HG03575 (cell line): ENCODE data around the gene TCF7L2.
"Not testable (repeated sequence)": the region's sequence is repeated elsewhere in the genome, so short reads cannot be mapped to it uniquely, and the experiment has no call there.

Experiments
- ATAC-seq: cut with Tn5 transposase; IDR thresholded peaks from one replicate; pipeline ENCODE4 v1.9.1; 2021; ENCODE audit not compliant: unreplicated experiment, insufficient number of reproducible peaks, low FRiP score; ENCODE audit errors: extremely low read depth

The TCF7L2 gene

DNA sequence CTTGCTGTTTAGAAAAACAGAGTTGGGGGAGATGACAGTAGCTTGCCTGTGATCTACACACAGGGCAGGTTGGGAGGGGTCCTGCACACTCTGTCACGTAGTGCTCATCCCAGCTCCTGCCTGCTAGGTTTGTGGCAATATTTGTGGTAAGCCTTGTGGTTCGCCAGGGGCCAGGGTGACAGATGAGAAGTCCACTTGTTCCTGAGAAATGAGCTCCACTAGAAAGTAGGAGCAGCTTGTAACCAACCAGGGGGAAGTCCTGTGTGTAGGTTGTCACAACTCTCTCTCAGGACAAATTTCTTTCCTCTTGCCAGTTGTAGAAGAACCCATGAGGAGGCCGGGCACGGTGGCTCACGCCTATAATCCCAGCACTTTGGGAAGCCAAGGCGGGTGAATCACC lies 147.0 kb downstream of the TCF7L2 start:
- no peak for ATAC-seq

GRCh38 chr10:113099431-113100183 lies 149.6 kb downstream of the TCF7L2 start:
- ATAC-seq = no peak

DNA sequence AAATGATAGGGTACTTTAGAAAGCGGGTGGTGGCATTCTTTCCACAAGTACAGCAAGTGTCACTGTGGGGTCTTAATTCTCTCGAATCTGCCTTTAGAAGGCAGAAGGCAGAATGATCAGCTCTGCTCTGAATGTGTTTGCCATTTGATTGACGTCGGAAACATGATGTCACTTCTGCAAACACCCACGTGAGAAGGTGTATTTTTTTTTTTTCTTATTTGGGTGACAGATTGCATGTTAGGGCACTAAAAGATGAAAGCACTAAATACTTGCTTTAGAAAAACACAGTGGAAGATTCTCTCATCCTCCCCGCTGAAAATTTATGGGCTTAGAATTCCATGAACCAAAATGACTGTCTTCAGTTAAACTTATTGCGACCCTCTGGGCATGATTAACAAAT lies 150.2 kb downstream of the TCF7L2 start:
- ATAC-seq = no peak

DNA sequence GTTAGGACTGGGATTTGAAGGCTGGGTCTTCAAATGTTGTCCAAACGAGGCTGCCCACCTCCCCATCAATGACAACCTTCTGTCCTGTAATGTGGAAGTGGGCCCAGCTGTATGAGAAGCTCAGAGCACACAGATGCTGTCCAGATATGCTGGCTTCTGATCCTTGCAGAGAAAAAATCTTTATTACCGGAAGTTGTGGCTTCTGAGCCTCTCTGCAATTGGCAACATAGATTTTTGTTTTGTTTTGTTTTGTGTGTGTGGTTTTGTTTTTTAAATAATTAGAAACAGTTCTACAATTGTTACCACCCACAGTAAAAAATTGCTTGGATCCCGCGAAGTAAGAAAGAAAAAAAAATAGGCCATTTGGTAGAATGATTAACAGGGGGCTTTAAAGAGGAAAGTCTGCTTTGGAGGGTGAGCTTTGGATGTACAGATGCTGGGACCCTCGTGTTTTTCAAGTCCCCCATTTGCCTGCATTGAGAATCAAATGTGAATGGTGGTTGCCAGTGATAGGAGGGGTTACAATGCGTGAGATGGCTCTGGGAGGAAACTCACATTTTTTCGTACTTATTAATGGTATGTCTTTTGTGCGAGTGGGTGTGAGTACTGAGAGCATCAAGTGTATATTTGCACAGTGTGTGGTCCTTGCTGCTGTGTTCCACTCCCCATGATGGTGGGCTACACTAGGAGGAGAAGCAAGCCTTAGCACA lies 153.2 kb downstream of the TCF7L2 start:
- no peak for ATAC-seq

- ATAC-seq = no peak
Measured at GRCh38 chr10:113104047-113104446, 154.0 kb downstream of the TCF7L2 start.

DNA sequence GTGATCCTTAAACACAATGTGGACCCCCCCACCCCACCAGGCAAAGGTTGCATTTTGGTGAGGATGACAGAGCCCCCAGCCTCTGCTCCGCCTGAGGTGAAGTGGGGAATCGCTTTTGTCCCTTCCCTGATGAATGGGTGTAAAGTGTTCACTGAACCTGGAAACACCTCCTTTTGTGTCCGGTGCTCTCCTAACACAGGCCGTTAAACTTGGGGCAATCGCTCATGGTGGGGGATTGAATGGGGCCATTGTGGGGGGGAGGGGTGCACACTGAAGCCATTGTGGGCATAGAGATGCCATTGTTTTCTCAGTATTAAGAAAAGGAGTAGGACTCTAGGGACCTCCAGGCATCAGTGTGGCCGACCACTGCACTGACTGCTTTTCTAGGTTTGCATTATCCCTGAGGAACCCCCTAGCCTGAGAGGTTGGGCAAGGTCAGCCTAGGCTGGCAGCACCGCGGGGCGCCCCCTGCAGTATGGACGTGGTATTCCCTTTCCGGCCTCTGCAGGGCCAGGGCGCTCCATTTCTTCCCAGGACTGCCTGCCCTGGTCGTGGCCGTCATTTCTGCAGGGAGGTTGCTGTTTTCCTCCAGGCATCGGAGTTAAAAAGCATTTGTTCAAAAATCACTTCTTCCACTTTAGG lies 158.3 kb downstream of the TCF7L2 start:
- no peak for ATAC-seq

- ATAC-seq = no peak
Measured at GRCh38 chr10:113108948-113109347, 158.9 kb downstream of the TCF7L2 start.

- not testable (repeated sequence) for ATAC-seq
Measured at GRCh38 chr10:113109482-113109881, 159.4 kb downstream of the TCF7L2 start.

DNA sequence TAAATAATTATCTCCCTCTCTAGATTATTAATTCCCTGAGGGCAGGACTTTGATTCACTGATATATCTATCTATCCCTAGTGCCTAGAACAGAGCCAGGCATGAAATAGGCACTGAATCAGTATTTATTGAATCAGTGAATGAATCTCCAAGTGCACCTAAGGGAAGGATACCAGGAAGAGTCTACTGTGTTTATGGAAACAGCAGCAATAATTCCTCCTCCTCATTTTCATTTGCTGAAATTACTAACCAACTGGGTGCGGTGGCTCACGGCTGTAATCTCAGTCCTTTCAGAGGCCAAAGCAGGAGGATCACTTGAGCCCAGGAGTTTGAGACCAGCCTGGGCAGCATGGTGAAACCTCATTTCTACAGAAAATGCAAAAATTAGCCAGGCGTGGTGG lies 161.2 kb downstream of the TCF7L2 start:
- no peak for ATAC-seq

GRCh38 chr10:113111900-113112853 lies 162.1 kb downstream of the TCF7L2 start:
- ATAC-seq = no peak

GRCh38 chr10:113113241-113113640 lies 163.2 kb downstream of the TCF7L2 start:
- ATAC-seq = no peak

- no peak for ATAC-seq
Measured at GRCh38 chr10:113113918-113114317, 163.9 kb downstream of the TCF7L2 start.

GRCh38 chr10:113115556-113115955 lies 165.5 kb downstream of the TCF7L2 start:
- ATAC-seq = no peak

DNA sequence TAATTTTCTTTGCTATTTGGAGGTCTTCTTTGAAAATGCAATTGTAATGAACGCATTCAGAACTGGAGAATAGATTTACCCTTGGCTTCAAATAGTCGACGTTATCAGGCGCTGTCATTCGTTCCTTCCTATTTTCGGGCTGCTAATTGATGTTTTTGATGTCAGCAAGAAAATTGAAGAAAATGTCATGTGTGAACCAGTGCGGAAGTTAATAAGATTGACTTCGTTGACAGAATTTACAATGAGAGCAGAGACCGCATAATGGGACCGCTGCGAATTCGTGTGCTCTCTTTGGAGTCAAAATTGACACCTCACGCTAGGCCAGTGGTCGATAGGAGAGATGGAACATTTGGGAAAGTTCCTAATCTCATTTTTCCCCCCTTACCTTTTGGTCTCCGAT lies 168.8 kb downstream of the TCF7L2 start:
- no peak for ATAC-seq

DNA sequence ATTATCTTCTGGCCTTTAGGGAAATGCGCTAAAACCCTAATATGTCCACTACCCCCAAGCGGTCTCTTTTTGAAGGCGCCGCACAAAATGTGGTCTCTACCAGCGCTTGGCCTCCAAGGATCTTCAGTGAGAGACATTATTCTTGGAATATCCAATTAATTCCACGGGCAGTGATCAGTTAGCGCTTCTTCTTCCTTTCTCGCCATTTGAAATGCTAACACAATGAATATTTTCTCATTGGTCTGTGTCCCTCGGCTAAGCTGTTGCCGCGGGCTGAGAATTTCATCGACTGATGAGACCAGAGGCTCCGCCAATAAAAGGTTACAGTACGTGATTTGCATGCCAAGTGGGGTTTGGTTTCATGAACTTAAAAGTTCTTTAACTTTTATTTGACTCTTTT lies 169.8 kb downstream of the TCF7L2 start:
- no peak for ATAC-seq

DNA sequence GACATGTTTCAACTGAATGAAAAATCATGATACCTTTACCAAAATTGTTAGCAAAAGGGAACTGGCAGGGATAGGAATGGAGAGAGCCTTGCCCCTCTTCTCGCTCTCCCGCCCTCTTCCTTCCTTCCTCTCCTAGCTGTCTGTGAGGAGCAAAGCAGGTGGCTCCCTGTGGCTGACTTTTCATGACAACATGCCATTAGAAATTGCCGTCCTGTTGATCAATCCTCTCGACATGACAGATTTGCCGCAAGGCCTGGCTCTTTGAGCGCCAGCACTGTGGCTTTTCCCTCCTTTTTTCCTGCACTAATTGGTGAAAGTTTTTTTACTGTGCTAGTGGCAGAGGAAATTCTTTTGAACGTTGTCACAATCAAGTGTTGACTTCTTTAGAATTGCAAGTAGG lies 171.1 kb downstream of the TCF7L2 start:
- no peak for ATAC-seq

DNA sequence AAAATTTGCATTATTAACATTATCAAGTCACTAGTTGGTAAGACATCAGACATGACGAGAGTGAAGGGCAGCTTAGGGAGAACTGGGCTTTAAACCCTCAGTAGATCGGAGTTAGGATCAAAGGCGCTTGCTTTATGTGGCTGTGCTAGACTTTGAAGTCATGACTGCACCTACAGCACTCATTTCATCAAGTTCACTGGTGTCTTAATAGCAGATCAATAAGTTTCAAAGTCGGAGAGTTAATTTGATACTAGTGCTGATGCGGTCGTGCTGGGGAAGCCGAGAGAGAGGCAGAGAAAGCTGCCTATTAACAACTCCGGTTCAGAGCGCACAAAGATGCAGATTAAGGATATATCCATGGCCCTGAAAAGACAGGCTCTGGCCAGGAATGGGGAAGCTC lies 172.9 kb downstream of the TCF7L2 start:
- ATAC-seq = no peak

DNA sequence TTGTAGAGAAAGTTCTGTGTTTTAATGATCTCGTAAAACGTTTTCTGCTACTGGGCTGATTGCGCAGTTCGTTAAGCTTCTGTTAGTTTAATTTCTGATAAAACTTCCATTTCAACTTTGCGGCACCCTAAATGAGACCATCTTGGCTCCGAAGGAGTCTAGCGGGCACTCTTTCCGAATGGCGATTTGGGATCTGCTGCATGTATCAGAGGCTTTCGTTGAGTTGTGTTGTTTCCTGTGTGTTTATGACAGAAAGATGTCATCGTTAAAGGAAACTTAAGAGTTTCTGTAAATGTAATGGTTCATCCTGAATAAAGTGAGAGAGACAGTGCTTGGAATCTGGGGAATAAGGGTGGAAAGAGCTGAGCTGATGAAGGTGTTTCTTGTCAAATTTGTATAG lies 174.7 kb downstream of the TCF7L2 start:
- no peak for ATAC-seq

DNA sequence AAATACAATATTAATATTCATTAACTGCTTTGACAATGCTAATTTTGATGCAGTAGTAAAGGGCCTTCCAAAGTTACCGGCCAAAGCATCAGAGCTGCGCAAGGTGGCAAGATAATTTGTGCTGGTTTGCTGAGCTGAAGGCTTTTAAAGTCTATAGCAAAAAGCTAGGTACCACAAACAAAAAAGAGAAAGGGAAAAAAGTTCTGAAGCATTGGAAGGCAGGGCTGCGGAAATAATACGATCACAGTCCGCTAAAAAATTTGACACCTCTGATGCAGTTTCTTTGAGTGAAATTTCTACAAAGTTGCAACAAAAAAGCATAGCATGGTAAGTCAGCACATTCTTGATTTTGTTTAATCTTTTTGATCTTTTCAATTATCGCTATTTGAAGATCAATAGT lies 175.6 kb downstream of the TCF7L2 start:
- no peak for ATAC-seq
